OCI-LY1 (cell line): ENCODE measurements around the gene BTNL3.

Experiments
- H2AFZ ChIP-seq: fragments of 200-600 bp; sonication (generic), shearing (Covaris generic); 2 replicates; pipeline ENCODE4 v1.6.0; 2014; ENCODE audit warnings: antibody characterized with exemption, mild to moderate bottlenecking, low read length
- H3F3A ChIP-seq: fragments of 200-600 bp; sonication (generic), shearing (Covaris generic); 2 replicates; pipeline ENCODE4 v1.6.0; 2014; ENCODE audit warnings: mild to moderate bottlenecking, antibody characterized with exemption, low read length, moderate library complexity; ENCODE audit not compliant: insufficient read depth
- H3K27ac ChIP-seq: fragments of 200-600 bp; sonication (generic); 2 replicates; pipeline ENCODE4 v1.5.1; 2014; ENCODE audit warnings: low read length, mixed run types, mild to moderate bottlenecking, low read depth; ENCODE audit not compliant: poor library complexity, severe bottlenecking
- H3K27me3 ChIP-seq: fragments of 200-600 bp; sonication (generic); 2 replicates; pipeline ENCODE4 v1.6.0; 2014; ENCODE audit warnings: antibody characterized with exemption, mild to moderate bottlenecking, low read length, moderate library complexity; ENCODE audit not compliant: insufficient read depth
- H3K36me3 ChIP-seq: fragments of 200-600 bp; sonication (generic); 2 replicates; pipeline ENCODE4 v1.6.1; 2014; ENCODE audit warnings: mild to moderate bottlenecking, antibody characterized with exemption, low read length, moderate library complexity, mixed read lengths; ENCODE audit not compliant: insufficient read depth
- H3K4me1 ChIP-seq: fragments of 200-600 bp; sonication (generic); 2 replicates; pipeline ENCODE4 v1.5.1; 2014; ENCODE audit warnings: mild to moderate bottlenecking, low read length, moderate library complexity; ENCODE audit not compliant: insufficient read depth, severe bottlenecking
- H3K4me2 ChIP-seq: fragments of 200-600 bp; sonication (generic), shearing (Covaris generic); 2 replicates; pipeline ENCODE4 v1.6.1; 2014; ENCODE audit warnings: low read length
- H3K4me3 ChIP-seq: fragments of 200-600 bp; sonication (generic); 2 replicates; pipeline ENCODE4 v1.5.1; 2014; ENCODE audit warnings: low read length, low read depth, mild to moderate bottlenecking, mixed read lengths; ENCODE audit not compliant: poor library complexity, severe bottlenecking
- H3K79me2 ChIP-seq: fragments of 200-600 bp; shearing (Covaris generic); 2 replicates; pipeline ENCODE4 v1.6.1; 2016; ENCODE audit warnings: mixed run types, low read length, mixed read lengths; ENCODE audit not compliant: insufficient read depth
- H3K9ac ChIP-seq: fragments of 200-600 bp; sonication (generic), shearing (Covaris generic); 2 replicates; pipeline ENCODE4 v1.6.1; 2014; ENCODE audit warnings: mild to moderate bottlenecking, low read length, mixed read lengths
- H3K9me2 ChIP-seq: fragments of 200-600 bp; sonication (generic), shearing (Covaris generic); 2 replicates; pipeline ENCODE4 v1.6.1; 2014; ENCODE audit warnings: low read depth, mild to moderate bottlenecking, low read length, mixed read lengths
- H3K9me3 ChIP-seq: fragments of 200-600 bp; shearing (Covaris generic); 2 replicates; pipeline ENCODE4 v1.6.1; 2014; ENCODE audit warnings: low read length, mixed read lengths
- H4K20me1 ChIP-seq: fragments of 200-600 bp; sonication (generic), shearing (Covaris generic); 2 replicates; pipeline ENCODE4 v1.6.0; 2016; ENCODE audit warnings: mild to moderate bottlenecking, low read length; ENCODE audit not compliant: insufficient read depth
- EZH2 ChIP-seq: fragments of 200-600 bp; sonication (generic), shearing (Covaris generic); IDR thresholded peaks from 2 replicates; pipeline ENCODE4 v1.8.0; 2017; ENCODE audit warnings: borderline replicate concordance, mixed run types, mild to moderate bottlenecking, antibody characterized with exemption, low read length, moderate library complexity, mixed read lengths
- TF ChIP-seq, protein P1 (sequence below): fragments of 200-600 bp; sonication (generic), shearing (Covaris generic); IDR thresholded peaks from 2 replicates; pipeline ENCODE4 v1.5.1; 2017; ENCODE audit warnings: mild to moderate bottlenecking, antibody characterized with exemption, low read length, moderate library complexity, mixed read lengths

The BTNL3 gene

DNA sequence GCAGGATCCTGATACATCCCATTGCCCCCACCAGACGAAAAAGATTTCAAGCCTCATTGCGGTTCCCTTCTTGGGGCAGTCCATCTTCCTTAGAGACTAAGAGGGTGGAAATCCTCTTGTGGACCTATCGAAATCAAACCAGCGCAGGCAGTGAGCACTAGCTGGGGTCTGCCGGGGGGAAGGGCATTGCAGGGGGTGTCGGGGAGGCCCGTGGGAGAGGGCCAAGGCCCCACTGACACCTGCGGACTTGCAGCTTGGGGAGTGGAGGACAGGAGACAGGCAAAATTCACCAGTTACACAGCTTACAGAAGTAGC is 51.9 kb downstream of the BTNL3 start:
- H3K36me3 ChIP-seq, result no peaks in the 10 kb centered on the region
- no peaks in the 10 kb centered on the region for H3K79me2 ChIP-seq
- H3K4me3 ChIP-seq, result no peak overlapping the region
- H3K9me3 ChIP-seq, result no peaks in the 10 kb centered on the region
- no peak overlapping the region for H3K9ac ChIP-seq
- H3K4me2 ChIP-seq, result no peak overlapping the region
- H3F3A ChIP-seq, result no peaks in the 10 kb centered on the region
- H4K20me1 ChIP-seq, result no peaks in the 10 kb centered on the region
- no peaks in the 10 kb centered on the region; the same call in 1 of the 2 replicates for H3K27me3 ChIP-seq
- peaks cover 24% of the 10 kb centered on the region for H3K4me1 ChIP-seq
- no peak for TF ChIP-seq EZH2
- TF ChIP-seq, protein P1, sequence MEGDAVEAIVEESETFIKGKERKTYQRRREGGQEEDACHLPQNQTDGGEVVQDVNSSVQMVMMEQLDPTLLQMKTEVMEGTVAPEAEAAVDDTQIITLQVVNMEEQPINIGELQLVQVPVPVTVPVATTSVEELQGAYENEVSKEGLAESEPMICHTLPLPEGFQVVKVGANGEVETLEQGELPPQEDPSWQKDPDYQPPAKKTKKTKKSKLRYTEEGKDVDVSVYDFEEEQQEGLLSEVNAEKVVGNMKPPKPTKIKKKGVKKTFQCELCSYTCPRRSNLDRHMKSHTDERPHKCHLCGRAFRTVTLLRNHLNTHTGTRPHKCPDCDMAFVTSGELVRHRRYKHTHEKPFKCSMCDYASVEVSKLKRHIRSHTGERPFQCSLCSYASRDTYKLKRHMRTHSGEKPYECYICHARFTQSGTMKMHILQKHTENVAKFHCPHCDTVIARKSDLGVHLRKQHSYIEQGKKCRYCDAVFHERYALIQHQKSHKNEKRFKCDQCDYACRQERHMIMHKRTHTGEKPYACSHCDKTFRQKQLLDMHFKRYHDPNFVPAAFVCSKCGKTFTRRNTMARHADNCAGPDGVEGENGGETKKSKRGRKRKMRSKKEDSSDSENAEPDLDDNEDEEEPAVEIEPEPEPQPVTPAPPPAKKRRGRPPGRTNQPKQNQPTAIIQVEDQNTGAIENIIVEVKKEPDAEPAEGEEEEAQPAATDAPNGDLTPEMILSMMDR, result no peak
- no peak overlapping the region for H3K27ac ChIP-seq
- H3K9me2 ChIP-seq, result no peaks in the 10 kb centered on the region
- H2AFZ ChIP-seq, result no peak overlapping the region

DNA sequence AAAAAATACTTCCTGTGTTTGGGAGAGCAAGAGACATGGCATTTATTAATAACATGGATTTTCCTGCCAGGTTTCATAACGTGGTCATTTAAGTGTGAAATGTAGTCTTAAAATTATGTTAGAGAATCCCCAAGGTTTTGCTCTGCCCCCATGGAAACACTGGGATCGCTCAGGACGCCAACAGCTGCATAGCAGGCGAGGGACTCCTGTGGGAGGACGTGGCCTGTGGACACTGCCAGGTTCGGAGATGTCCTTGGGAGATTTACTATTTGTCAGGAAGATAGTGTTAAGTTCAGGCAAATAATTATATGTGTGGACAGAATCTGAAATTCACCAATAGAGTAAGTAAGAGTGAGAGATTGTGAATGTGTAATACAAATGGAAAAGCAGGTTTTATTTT is 52.4 kb downstream of the BTNL3 start:
- Histone ChIP-seq H3K27ac (no peak overlapping the region), H3K4me1 (peaks cover 27% of the 10 kb centered on the region), H3K9ac (no peak overlapping the region), H3K79me2 (no peaks in the 10 kb centered on the region), H3K36me3 (no peaks in the 10 kb centered on the region), H3F3A (no peaks in the 10 kb centered on the region), H3K27me3 (no peaks in the 10 kb centered on the region; the same call in 1 of the 2 replicates), H3K4me3 (no peak overlapping the region), H2AFZ (no peak overlapping the region), H3K4me2 (no peak overlapping the region), H3K9me3 (no peaks in the 10 kb centered on the region), H3K9me2 (no peaks in the 10 kb centered on the region), H4K20me1 (no peaks in the 10 kb centered on the region)
- no peak for TF ChIP-seq EZH2

DNA sequence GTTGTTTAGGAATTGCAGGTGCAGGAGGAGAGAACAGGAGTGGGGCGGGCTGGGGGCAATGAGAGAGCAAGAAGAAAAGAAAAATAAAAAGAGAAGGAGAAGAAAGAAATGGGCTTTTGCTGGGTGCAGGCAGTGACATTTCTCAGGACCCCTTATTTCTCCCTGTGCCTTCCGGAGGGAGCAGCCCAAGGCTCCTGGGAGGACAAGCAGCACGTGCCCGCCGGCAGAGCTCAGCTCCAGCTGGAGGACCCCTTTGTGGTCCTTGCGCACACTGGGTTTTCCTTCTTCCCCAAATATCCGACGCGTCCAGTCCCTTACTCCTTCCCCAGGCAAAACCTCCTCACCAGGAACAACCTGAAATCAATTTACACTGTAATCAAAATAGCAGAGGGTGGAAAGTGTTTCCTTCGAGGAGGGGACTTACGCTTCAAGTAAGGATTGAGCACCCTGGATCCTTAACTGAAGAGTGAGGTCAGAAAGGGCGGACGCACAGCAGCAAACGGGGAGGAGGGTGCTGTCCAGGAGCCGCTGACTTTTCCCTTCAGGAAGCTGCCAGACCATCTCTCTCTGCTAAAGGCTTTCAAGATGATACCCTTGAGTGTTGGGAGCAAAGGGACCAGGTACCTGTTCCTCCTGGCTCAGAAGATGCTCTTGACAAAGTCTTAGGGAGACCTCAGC is 53.5 kb downstream of the BTNL3 start:
- no peaks in the 10 kb centered on the region for H3K9me2 ChIP-seq
- H3K36me3 ChIP-seq, result no peaks in the 10 kb centered on the region
- no peaks in the 10 kb centered on the region for H3K79me2 ChIP-seq
- no peaks in the 10 kb centered on the region for H3K9me3 ChIP-seq
- peaks cover 38% of the 10 kb centered on the region for H3K4me1 ChIP-seq
- H3K27me3 ChIP-seq, result no peaks in the 10 kb centered on the region; the same call in 1 of the 2 replicates
- TF ChIP-seq, protein P1, result no peak
- no peak for TF ChIP-seq EZH2
- H2AFZ ChIP-seq, result no peak overlapping the region
- no peaks in the 10 kb centered on the region for H3F3A ChIP-seq
- H3K4me2 ChIP-seq, result no peak overlapping the region
- no peaks in the 10 kb centered on the region for H4K20me1 ChIP-seq
- H3K27ac ChIP-seq, result no peak overlapping the region
- H3K9ac ChIP-seq, result no peak overlapping the region
- no peak overlapping the region for H3K4me3 ChIP-seq

DNA sequence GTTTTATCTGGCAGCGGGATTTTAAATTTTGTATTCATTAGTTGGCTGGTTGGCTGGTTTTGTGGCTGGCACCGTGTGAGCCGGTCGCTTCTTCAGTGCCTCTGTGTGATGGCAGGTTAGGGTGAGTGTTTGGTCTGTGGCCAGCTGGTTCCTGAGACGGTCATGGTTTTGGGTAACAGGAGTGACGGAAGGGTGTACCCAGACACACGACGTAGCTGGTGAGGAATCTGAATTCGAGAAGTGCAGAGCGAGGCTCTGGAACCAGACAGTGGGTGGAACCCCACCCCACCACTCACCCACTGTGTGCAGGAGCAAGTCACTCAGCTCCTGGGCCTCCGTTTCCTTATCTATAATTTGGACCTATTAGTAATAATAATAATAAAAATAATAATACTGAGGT is 54.1 kb downstream of the BTNL3 start:
- TF ChIP-seq EZH2, result no peak
- TF ChIP-seq, protein P1, result no peak
- no peaks in the 10 kb centered on the region; the same call in 1 of the 2 replicates for H3K27me3 ChIP-seq
- H2AFZ ChIP-seq, result no peak overlapping the region
- H3K27ac ChIP-seq, result no peak overlapping the region
- H3K4me1 ChIP-seq, result peaks cover 44% of the 10 kb centered on the region
- H3K4me2 ChIP-seq, result no peak overlapping the region
- H3K9ac ChIP-seq, result no peak overlapping the region
- no peaks in the 10 kb centered on the region for H3K79me2 ChIP-seq
- no peak overlapping the region for H3K4me3 ChIP-seq
- H3F3A ChIP-seq, result no peaks in the 10 kb centered on the region
- H3K9me2 ChIP-seq, result no peaks in the 10 kb centered on the region
- H4K20me1 ChIP-seq, result no peaks in the 10 kb centered on the region
- H3K36me3 ChIP-seq, result no peaks in the 10 kb centered on the region
- H3K9me3 ChIP-seq, result no peaks in the 10 kb centered on the region
